ENCODE results near the gene MIEF1. TPM values are rescaled to one million over a fixed set of nuclear protein-coding genes. Genes with fewer than 3 reads are reported as not detected.

MIEF1 gene
- total and polyA plus RNA-seq, 8 donors = 5.1 to 47.3 (median 16.2) TPM

- intact Hi-C loops (cut with DNase I; ENCODE audit: low total_unique reads) = loop anchor here (5.0 kb wide), 1 partner anchor 493 kb away; no protein-coding TSS in a partner anchor
- no peaks in the 10 kb centered on the region for H3K9me3 ChIP-seq
- H3K27ac ChIP-seq = peak overlapping the region in 2 of 5 donors; percentile 32 to 39
- H3K4me3 ChIP-seq = peak overlapping the region in 3 of 4 donors; percentile 12 to 34 (median 12)
- DNase-seq = peak; percentile 91 to 94
- WGBS, 5 donors = 5 to 15% (median 6%) methylated on average over 15 to 41 of the region's 41 CpGs
- TF ChIP-seq POLR2AphosphoS5 (IDR thresholded peaks at IDR 0.05) (peak in 1 of 3 donors; percentile 32), CTCF (IDR thresholded peaks at IDR 0.05) (peak in 5 of 7 experiments; percentile 88 to 96 (median 89)), EP300 (IDR thresholded peaks at IDR 0.05) (no peak)
- peaks cover 28 to 40% (median 39%) of the 10 kb centered on the region in 4 donors for H3K4me1 ChIP-seq
- peaks cover 4 to 14% (median 10%) of the 10 kb centered on the region in 4 donors for H3K36me3 ChIP-seq
- H3K27me3 ChIP-seq = no peaks in the 10 kb centered on the region
Measured at GRCh38 chr22:39534591-39535356, 32.7 kb downstream of the MIEF1 start.

- H3K4me3 ChIP-seq = no peak overlapping the region
- WGBS, 5 donors = 38 to 65% (median 52%) methylated on average over 5 to 13 of the region's 13 CpGs
- intact Hi-C loops (cut with DNase I; ENCODE audit: low total_unique reads) = loop anchor here (5.0 kb wide), 1 partner anchor 492 kb away; no protein-coding TSS in a partner anchor
- no peaks in the 10 kb centered on the region for H3K27me3 ChIP-seq
- no peaks in the 10 kb centered on the region for H3K9me3 ChIP-seq
- H3K4me1 ChIP-seq = peaks cover 23 to 34% (median 33%) of the 10 kb centered on the region in 4 donors
- TF ChIP-seq POLR2A (IDR thresholded peaks at IDR 0.05) = no peak
- TF ChIP-seq POLR2AphosphoS5 (IDR thresholded peaks at IDR 0.05) = no peak
- TF ChIP-seq EP300 (IDR thresholded peaks at IDR 0.05) = no peak
- no peak for TF ChIP-seq CTCF (IDR thresholded peaks at IDR 0.05)
- peak in 1 of 2 donors; percentile 37 for DNase-seq
- no peak overlapping the region for H3K27ac ChIP-seq
- peaks cover 0 to 8% (median 4%) of the 10 kb centered on the region in 4 donors for H3K36me3 ChIP-seq
Measured at GRCh38 chr22:39535357-39535725, 33.3 kb downstream of the MIEF1 start.

DNA sequence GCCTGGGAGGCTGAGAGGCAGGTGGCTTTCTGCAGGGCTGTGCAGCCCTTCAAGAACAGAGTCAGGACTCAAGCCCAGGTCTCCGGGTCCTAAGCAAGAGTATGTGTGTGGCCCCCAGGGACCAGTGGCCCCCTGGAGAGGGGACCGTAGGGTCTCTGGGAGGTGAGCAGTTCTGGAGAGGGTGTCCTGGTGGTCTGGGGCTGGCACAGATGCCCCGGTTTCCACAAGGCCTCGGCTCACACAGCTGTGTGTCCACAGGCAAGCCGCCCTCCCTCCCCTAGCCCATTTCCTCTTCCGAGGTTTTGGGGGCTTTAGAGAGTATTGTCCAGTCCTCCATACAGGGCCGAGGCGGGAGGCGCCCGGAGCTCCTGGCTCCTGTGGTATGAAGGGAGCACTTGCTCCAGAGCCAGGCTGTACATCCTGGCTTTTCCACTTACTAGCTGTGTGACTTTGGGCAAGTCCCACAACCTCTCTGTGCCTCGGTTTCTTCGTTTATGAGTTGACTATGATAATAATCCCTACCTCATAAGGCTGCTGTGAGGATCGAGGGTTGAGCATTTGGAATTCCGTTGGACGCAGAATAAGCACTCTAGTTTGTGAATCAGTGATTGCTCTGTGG is 33.9 kb downstream of the MIEF1 start:
- intact Hi-C loops (cut with DNase I; ENCODE audit: low total_unique reads) = loop anchor here (5.0 kb wide), 1 partner anchor 491 kb away; no protein-coding TSS in a partner anchor
- WGBS, 5 donors = 86 to 90% (median 87%) methylated on average over 11 to 15 of the region's 15 CpGs
- Histone ChIP-seq H3K9me3 (no peaks in the 10 kb centered on the region), H3K27ac (no peak overlapping the region), H3K4me1 (peaks cover 17 to 28% (median 27%) of the 10 kb centered on the region in 4 donors), H3K36me3 (peaks cover 0 to 4% (median 1%) of the 10 kb centered on the region in 4 donors), H3K27me3 (no peaks in the 10 kb centered on the region), H3K4me3 (no peak overlapping the region)
- DNase-seq = peak in 1 of 2 donors; percentile 18
- no peak for TF ChIP-seq EP300 (IDR thresholded peaks at IDR 0.05)
- no peak for TF ChIP-seq POLR2AphosphoS5 (IDR thresholded peaks at IDR 0.05)
- TF ChIP-seq POLR2A (IDR thresholded peaks at IDR 0.05) = no peak
- no peak for TF ChIP-seq CTCF (IDR thresholded peaks at IDR 0.05)

DNA sequence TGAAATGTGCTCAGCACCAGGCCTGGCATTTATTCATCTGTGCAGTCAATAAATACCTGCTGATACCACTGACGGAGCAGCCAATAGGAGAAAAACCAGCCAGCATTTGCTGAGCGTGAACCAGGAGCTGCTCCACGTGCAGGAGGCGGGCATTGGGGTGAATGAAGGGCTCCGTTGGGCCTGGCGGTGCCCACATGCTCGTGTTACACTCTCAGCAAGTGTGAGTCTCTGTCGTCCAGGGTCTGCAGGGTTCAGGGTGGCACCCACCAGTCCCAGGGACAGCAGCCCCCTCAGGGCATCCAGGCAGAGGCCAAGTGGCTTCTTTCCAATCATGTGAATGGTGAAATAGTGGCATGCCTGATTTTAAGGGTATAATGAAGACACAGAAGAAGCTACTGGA is 34.6 kb downstream of the MIEF1 start:
- WGBS, 5 donors = 55 to 70% (median 60%) methylated on average over 5 to 8 of the region's 8 CpGs
- TF ChIP-seq POLR2A (IDR thresholded peaks at IDR 0.05) = no peak
- no peak for TF ChIP-seq EP300 (IDR thresholded peaks at IDR 0.05)
- TF ChIP-seq CTCF (IDR thresholded peaks at IDR 0.05) = no peak
- no peak for TF ChIP-seq POLR2AphosphoS5 (IDR thresholded peaks at IDR 0.05)
- DNase-seq = no peak
- intact Hi-C loops (cut with DNase I; ENCODE audit: low total_unique reads) = loop anchor here (5.0 kb wide), 1 partner anchor 491 kb away; no protein-coding TSS in a partner anchor
- Histone ChIP-seq H3K9me3 (no peaks in the 10 kb centered on the region), H3K4me3 (no peak overlapping the region), H3K4me1 (peaks cover 9 to 21% (median 19%) of the 10 kb centered on the region in 4 donors), H3K36me3 (no peaks in the 10 kb centered on the region), H3K27me3 (peaks cover 0 to under 1% (median 0%) of the 10 kb centered on the region in 3 donors), H3K27ac (no peak overlapping the region)

Data from stomach (tissue), 9 donors.